Measurements from ENCODE around the gene SERINC2. TPM values are rescaled to one million over a fixed set of nuclear protein-coding genes. Genes with fewer than 3 reads are reported as not detected.

Gene SERINC2
- total and polyA plus RNA-seq, 9 of the 15 experiments (the other 6 are each of a cell fraction or from before 2014, with no cell fraction given), result 0.07 to 1.2 (median 0.70) TPM; not detected in 2

DNA sequence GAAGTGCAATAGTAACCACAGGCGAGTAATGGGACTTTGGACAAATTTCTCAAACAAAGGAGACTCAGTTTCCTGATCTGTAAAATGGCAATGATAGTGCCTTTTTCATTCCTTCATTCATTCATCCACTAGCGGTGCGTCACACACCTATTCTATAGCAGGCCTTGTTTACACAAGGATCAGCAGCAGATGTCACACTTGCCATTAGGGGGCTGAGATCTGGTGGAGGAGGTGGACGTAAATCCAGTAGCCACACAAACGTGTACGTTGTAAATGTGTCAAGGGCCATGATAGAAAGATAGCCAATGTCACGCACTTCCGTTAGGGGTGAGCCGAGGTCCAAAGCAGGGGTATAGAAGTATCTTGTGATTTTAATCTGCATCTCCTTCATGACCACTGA, 34.2 kb downstream of the SERINC2 start (continued):
- TF ChIP-seq SMARCC2 (IDR thresholded peaks at IDR 0.05; ENCODE audit: low read depth) (no peak), NR2C2 (CRISPR knock-in tag; IDR thresholded peaks at IDR 0.05) (no peak), NR2C2 (tag; IDR thresholded peaks at IDR 0.05) (no peak), GABPB1 (CRISPR knock-in tag; IDR thresholded peaks at IDR 0.05) (no peak), ADNP (tag; IDR thresholded peaks at IDR 0.05) (no peak), E2F3 (CRISPR knock-in tag; IDR thresholded peaks at IDR 0.05) (no peak), KLF1 (tag; IDR thresholded peaks at IDR 0.05) (no peak), SREBF1 (IDR thresholded peaks at IDR 0.05; ENCODE audit: borderline replicate concordance, low read depth, low read length) (no peak), MTA2 (IDR thresholded peaks at IDR 0.05; ENCODE audit: low read depth) (no peak), SRSF1 (IDR thresholded peaks at IDR 0.05; ENCODE audit: low read depth, low read length) (no peak), TAL1 (IDR thresholded peaks at IDR 0.05) (0 out of 2 replicates have a peak, but pooled peaks have one; percentile 10), HDAC8 (tag; IDR thresholded peaks at IDR 0.05) (no peak), MTA1 (IDR thresholded peaks at IDR 0.05; ENCODE audit: borderline replicate concordance) (no peak), ARID1B (IDR thresholded peaks at IDR 0.05) (no peak), ZC3H8 (IDR thresholded peaks at IDR 0.05) (no peak), CCNT2 (IDR thresholded peaks at IDR 0.05; ENCODE audit: borderline replicate concordance, extremely low read depth, insufficient read length, low read depth, low read length) (no peak)
- TF ChIP-seq, protein P1, sequence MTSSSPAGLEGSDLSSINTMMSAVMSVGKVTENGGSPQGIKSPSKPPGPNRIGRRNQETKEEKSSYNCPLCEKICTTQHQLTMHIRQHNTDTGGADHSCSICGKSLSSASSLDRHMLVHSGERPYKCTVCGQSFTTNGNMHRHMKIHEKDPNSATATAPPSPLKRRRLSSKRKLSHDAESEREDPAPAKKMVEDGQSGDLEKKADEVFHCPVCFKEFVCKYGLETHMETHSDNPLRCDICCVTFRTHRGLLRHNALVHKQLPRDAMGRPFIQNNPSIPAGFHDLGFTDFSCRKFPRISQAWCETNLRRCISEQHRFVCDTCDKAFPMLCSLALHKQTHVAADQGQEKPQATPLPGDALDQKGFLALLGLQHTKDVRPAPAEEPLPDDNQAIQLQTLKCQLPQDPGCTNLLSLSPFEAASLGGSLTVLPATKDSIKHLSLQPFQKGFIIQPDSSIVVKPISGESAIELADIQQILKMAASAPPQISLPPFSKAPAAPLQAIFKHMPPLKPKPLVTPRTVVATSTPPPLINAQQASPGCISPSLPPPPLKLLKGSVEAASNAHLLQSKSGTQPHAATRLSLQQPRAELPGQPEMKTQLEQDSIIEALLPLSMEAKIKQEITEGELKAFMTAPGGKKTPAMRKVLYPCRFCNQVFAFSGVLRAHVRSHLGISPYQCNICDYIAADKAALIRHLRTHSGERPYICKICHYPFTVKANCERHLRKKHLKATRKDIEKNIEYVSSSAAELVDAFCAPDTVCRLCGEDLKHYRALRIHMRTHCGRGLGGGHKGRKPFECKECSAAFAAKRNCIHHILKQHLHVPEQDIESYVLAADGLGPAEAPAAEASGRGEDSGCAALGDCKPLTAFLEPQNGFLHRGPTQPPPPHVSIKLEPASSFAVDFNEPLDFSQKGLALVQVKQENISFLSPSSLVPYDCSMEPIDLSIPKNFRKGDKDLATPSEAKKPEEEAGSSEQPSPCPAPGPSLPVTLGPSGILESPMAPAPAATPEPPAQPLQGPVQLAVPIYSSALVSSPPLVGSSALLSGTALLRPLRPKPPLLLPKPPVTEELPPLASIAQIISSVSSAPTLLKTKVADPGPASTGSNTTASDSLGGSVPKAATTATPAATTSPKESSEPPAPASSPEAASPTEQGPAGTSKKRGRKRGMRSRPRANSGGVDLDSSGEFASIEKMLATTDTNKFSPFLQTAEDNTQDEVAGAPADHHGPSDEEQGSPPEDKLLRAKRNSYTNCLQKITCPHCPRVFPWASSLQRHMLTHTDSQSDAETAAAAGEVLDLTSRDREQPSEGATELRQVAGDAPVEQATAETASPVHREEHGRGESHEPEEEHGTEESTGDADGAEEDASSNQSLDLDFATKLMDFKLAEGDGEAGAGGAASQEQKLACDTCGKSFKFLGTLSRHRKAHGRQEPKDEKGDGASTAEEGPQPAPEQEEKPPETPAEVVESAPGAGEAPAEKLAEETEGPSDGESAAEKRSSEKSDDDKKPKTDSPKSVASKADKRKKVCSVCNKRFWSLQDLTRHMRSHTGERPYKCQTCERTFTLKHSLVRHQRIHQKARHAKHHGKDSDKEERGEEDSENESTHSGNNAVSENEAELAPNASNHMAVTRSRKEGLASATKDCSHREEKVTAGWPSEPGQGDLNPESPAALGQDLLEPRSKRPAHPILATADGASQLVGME (CRISPR knock-in tag; IDR thresholded peaks at IDR 0.05), result no peak
- TF ChIP-seq, protein P2, sequence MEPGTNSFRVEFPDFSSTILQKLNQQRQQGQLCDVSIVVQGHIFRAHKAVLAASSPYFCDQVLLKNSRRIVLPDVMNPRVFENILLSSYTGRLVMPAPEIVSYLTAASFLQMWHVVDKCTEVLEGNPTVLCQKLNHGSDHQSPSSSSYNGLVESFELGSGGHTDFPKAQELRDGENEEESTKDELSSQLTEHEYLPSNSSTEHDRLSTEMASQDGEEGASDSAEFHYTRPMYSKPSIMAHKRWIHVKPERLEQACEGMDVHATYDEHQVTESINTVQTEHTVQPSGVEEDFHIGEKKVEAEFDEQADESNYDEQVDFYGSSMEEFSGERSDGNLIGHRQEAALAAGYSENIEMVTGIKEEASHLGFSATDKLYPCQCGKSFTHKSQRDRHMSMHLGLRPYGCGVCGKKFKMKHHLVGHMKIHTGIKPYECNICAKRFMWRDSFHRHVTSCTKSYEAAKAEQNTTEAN (CRISPR knock-in tag; IDR thresholded peaks at IDR 0.05), result no peak
- TF ChIP-seq, protein P3, sequence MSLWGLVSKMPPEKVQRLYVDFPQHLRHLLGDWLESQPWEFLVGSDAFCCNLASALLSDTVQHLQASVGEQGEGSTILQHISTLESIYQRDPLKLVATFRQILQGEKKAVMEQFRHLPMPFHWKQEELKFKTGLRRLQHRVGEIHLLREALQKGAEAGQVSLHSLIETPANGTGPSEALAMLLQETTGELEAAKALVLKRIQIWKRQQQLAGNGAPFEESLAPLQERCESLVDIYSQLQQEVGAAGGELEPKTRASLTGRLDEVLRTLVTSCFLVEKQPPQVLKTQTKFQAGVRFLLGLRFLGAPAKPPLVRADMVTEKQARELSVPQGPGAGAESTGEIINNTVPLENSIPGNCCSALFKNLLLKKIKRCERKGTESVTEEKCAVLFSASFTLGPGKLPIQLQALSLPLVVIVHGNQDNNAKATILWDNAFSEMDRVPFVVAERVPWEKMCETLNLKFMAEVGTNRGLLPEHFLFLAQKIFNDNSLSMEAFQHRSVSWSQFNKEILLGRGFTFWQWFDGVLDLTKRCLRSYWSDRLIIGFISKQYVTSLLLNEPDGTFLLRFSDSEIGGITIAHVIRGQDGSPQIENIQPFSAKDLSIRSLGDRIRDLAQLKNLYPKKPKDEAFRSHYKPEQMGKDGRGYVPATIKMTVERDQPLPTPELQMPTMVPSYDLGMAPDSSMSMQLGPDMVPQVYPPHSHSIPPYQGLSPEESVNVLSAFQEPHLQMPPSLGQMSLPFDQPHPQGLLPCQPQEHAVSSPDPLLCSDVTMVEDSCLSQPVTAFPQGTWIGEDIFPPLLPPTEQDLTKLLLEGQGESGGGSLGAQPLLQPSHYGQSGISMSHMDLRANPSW (CRISPR knock-in tag; IDR thresholded peaks at IDR 0.05), result no peak
- TF ChIP-seq, protein P4, sequence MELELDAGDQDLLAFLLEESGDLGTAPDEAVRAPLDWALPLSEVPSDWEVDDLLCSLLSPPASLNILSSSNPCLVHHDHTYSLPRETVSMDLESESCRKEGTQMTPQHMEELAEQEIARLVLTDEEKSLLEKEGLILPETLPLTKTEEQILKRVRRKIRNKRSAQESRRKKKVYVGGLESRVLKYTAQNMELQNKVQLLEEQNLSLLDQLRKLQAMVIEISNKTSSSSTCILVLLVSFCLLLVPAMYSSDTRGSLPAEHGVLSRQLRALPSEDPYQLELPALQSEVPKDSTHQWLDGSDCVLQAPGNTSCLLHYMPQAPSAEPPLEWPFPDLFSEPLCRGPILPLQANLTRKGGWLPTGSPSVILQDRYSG (tag; conservative IDR thresholded peaks at IDR 0.05; ENCODE audit: low read depth), result no peak

Data from K562 (cell line).